ENCODE measurements around the gene NPY1R.

The NPY1R gene

DNA sequence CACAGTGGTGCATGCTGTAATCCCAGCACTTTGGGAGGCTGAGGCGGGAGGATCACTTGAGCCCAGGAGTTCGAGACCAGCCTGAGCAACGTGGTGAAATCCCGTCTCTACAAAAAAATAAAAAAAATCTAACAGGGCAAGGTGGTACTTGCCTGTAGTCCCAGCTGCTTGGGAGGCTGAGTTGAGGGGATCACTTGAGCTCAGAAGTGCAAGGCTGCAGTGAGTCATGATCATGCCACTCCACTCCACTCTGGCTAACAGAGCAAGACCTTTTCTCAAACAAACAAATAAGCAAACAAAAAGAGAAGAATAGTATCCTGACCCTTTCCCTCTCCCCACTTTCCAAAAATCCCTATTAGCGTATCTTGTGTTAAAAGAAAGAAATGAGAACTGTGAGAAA is 52.7 kb downstream of the NPY1R start:
- no peak for DNase-seq

GRCh38 chr4:163274861-163275260 is 57.5 kb downstream of the NPY1R start:
- no peak for DNase-seq

Measured in T-helper 2 cell (primary cell).